ENCODE data around the gene COL4A1.

DNA sequence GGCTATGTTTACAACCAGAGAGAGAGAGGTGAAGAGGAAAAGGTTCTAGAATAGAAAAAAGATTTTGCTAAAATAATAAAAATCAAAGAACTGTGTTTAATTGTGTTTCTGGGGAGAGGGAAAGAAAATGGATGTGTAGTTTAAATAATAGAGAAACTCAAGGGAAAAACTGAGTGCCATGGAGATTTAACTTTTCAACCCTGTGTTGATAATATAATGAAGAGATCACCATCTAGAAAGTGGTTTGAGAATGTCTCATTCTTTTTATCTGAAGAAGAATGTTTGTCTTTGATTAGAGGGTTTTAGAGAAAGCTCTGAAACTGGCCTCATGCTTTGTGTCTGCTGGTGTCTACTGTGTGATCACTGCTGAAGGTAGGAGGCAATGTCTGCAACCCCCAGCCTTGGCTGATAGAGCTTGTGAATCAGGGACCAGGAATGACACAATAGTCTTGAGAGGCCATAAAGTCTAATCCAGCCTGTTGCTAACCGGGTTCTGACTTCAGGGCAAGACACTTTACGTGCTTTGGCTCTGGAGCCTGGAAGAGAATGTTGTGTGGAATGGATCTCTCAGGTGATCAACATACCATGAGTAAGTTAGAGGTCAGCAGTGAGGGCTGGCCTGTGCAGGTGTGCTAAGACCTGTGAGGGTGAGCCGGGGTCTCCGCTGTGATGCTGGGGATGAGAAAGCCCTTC, 5.5 kb upstream of the COL4A1 start:
- TF ChIP-seq, protein P1, sequence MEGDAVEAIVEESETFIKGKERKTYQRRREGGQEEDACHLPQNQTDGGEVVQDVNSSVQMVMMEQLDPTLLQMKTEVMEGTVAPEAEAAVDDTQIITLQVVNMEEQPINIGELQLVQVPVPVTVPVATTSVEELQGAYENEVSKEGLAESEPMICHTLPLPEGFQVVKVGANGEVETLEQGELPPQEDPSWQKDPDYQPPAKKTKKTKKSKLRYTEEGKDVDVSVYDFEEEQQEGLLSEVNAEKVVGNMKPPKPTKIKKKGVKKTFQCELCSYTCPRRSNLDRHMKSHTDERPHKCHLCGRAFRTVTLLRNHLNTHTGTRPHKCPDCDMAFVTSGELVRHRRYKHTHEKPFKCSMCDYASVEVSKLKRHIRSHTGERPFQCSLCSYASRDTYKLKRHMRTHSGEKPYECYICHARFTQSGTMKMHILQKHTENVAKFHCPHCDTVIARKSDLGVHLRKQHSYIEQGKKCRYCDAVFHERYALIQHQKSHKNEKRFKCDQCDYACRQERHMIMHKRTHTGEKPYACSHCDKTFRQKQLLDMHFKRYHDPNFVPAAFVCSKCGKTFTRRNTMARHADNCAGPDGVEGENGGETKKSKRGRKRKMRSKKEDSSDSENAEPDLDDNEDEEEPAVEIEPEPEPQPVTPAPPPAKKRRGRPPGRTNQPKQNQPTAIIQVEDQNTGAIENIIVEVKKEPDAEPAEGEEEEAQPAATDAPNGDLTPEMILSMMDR (IDR thresholded peaks at IDR 0.05; ENCODE audit: low read length), result no peak
- TF ChIP-seq EZH2 (optimal IDR thresholded peaks at IDR 0.05; ENCODE audit: low read depth, low read length), result no peak

All from MM.1S (cell line).